ENCODE results near the gene BCAN.
A peak's percentile ranks its signal among the peaks of the same experiment; 100 is the strongest.

BCAN gene

DNA sequence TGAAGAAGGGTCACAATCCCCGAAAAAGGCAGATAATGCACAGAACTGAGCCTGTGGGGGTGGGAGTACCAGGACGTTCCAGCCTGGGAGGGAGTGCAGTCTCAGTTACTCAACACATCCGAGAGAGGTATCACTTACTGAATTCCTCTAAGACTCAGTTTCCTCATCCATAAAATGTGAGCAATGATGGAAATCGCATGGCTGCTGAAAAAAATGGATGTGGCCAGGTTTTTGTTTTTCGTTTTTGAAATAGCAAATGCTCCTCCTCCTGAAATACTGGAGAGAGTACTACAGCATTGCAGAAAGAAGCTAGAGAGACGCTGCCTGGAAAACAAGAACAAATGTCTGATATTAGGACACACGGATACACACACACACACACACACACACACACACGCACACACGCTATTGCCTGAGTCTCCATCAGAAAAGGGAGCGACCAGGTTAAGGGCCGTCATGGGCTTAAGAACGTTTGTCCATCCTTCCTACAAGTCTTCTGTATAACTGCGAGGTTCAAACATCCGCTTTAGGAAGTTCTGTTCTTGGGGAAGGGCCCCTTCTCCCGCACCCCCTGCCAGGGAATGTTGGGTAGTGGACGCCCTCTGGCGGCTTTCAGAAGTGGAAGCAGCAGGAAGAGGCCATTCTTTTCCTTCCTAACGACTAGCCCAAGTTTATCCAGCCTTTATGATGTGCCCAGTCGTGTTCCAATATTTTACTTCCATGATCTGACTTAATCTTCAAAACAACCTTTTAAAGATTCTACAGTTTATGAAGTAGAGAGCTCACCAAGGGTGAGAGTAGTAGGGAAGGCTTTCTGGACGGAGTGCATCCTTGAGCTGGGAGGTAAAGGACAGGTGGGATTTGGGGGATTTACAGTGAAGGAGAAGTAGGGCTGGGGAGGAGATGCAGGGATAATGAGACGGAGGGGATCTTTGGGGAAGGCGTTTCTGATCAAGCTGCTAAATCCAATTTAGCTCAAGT, 36.0 kb downstream of the BCAN start:
- DNase-seq (ENCODE audit: low read depth): no peak

DNA sequence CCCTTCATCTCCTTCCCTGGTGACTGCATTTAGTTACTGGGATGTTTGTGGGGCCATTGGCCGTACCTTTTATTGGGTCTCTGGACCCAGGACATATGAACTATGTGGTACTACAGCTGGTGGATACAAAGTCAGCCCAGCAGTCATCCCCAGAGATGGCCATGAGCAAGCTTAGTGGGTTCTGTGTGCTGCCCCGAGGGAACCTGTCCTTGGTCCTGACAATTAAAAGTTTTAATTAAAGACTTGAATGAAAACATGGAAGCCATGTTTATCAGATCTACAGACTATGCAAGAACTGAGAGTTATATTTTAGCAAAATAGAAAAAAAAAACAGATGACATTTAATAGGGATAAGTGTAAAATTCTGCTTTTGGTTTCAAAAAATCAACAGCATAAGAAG, 38.1 kb downstream of the BCAN start:
- no peak for DNase-seq (ENCODE audit: low read depth)

DNA sequence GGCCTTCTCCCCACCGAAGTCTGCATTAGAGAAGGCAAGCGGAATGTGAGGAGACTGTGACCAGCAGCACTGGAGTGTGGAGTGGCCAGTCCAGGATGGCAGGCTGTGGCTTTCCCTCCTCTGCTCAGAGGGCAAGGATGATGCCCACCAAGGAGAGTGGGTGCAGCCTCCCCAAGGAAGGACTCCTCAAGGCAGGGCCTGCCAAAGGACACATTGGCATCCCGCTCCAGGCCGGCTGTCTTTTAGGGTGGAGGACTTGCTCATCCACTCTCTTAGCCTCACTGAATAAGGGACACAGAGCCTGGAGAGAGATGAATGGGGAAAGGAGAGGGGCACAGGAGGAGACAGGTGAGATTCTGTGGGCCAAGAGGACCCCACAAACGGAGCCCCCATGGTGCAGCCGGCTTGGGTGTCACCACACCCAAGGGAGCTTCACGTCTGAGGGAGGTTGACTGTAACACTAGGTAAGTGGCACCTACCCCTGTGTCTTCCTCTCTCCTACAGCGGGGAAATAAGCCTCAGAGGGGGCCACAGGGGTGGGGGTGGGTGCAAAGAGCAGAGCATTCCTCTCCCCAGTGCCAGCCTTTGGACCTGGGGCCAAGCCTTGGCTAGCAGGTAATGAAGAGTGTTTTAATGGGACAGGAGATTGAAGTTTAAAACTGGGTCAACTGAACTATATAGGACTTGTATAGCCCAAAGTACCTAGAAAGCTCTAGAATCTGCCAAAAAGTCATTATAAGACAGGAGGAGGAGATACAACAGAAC, 39.5 kb downstream of the BCAN start:
- no peak for DNase-seq (ENCODE audit: low read depth)

DNA sequence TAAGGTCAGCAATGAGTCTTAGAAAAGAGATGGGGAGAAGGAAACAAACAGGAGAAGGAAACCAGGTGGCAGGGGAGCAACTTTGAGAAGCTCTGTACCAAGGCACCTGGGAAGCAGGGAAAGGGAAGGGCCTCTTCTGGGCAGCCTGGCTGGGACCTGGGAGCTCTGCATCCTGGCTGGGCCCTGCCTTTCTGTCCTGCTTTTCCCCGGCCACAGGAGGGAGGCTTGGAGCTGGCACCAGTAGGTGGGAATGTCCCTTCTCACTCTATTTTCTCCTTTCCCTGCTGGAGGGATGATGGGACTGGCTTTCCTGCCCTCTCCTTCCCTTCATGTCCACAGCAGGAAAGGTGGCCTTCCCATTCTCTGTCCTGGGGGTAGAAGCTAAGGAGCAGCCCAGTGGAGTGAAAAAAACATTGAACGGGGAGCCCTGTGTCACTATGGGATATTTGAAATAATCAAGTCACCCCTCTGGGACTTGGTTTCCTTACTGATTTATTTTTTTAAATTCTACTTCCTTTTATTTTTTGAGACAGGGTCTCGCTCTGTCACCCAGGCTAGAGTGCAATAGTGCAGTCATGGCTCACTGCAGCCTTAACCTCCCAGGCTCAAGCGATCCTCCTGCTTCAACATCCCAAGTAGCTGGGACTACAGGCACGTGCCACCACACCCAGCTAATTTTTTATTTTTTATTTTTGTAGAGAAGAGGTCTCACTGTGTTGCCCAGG, 40.4 kb downstream of the BCAN start:
- no peak for DNase-seq (ENCODE audit: low read depth)

DNA sequence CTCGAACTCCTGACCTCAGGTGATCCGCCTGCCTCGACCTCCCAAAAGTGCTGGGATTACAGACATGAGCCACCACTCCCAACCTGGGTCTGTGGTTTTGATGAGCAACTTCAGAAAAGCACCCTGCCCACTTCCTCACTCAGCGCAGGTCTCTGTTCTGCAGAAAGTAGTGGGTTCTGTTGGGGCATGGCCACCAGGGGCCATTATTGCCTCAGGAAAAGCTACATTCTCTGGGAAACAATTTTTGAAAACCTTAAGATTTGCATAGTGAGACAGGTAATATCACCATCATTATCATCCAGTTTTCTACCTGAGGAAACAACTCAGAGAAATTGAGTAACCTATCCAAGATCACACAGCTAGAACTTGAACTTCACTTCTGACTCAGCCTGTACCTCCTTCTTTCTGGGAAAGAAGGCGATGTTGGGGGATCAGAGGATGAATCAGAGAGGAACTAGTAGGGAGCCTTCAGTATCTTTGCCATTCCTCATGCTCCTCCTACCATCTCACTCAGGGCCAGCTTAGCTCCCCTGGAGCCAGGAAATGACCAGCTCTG, 42.4 kb downstream of the BCAN start:
- DNase-seq (ENCODE audit: low read depth): no peak

DNA sequence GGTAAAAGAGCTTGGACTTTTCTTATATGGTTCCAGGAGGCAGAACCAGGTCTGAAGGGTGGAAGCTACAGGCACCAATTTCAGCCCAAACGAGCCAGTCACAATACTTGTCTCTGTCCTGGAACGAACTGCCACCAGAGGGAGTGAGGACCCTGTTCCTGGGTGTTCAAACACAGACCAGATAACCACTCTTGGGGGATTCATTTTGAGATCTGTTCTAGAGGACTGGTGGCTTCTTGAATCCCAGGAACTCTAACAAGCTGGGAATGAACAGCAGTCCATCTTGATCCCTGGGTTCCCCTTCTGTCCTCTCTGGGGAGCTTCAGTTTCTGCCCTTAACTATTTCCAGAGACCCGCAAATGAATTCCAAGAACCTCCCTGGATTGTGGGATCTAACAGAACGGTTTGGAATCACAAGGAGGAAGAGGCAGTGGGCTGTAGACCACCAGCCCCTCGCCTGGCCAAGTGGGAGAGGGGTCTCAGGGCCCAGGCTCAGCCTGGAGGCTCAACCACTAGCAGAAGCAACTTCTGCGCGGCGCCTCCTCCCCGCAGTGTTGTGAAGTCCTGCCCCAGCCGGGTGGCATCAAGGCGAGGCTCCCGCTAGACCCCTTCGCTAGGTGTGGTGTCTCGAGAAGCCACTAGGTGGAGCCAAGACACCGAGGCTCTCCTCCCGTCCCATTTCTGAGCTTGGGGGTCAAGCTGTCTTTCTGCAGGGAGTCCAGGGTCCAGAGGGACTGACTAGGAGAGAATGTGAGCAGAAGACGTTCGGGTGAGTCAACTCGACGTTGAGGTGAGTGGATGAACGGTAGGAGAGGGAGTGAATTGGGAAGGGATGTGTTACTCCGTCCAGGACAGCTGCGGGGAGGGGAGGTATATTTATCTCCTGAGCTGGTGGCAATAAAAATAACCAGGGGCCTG, 47.4 kb downstream of the BCAN start:
- DNase-seq (ENCODE audit: low read depth): peak; percentile 68

DNA sequence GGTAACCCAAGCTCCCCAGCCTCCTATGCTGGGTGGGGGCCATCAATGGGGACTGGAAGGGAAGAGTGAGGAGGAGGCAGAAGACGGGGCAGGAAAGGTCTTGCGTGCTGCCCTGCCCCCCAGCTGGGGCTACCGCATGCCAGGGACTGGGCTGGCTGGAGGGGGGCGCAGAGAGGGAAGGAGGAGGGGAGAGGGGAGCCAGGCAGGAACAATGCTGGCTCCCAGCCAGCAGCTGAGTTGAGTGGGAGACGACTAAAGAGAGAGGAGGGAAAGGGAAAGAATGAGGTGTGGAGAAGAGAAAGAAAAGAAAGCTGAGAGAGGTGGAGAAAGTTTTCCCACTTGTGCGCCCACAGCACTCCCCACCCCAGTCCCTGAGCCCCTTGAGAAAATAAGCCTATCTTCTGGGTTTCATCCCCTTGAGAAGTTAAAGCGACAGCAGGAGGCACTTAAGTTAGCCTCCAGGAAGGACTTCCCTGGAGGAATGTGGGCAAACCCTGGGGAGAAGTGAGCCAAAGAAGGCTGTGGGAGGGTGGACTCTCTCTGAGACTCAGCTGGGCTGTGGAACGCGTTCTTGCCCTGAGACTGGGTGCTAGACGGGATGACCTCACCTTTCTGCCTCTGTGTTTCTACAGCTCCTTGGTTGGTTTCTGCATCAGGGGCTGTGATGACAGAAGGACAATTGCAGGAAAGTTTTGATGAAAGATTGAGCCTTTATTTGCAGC, 48.2 kb downstream of the BCAN start:
- no peak for DNase-seq (ENCODE audit: low read depth)

DNA sequence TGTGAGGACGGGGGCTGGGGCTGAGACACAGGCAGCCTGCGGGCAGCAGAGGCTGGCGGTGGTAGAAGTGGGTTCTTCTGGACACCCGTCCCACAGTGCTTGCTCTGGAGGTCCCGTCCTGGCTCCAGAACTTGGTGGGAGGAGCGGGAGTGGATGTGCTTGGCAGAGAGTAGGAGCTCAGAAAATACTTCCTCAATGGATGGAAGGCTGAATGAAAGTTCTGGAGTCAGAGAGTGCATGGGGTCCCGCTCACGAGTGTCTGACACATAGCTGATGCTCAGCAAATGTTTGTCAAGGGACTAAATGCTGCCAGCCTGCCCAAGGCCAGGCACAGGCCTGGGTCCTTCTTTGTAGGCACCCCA, 48.7 kb downstream of the BCAN start:
- DNase-seq (ENCODE audit: low read depth): no peak

DNA sequence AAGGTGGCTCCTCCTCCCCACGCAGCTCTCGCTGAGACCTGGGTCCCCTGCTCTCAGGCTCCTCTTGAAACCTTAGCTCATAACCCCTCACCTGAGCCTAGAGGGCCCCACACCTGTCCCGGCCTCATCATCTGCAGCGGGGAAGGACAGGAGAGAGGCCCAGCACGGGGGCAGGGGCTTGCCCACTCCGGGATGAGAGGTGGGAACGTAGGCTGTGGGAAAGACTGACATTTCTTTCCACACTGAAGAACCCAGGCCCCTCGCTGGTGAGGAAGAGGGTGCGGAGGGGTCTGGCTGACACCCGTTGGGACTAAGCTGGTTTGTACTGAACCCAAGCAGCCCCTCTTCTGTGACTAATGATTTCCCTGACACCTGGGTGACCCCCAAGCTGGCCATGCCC, 49.3 kb downstream of the BCAN start:
- DNase-seq (ENCODE audit: low read depth): no peak

DNA sequence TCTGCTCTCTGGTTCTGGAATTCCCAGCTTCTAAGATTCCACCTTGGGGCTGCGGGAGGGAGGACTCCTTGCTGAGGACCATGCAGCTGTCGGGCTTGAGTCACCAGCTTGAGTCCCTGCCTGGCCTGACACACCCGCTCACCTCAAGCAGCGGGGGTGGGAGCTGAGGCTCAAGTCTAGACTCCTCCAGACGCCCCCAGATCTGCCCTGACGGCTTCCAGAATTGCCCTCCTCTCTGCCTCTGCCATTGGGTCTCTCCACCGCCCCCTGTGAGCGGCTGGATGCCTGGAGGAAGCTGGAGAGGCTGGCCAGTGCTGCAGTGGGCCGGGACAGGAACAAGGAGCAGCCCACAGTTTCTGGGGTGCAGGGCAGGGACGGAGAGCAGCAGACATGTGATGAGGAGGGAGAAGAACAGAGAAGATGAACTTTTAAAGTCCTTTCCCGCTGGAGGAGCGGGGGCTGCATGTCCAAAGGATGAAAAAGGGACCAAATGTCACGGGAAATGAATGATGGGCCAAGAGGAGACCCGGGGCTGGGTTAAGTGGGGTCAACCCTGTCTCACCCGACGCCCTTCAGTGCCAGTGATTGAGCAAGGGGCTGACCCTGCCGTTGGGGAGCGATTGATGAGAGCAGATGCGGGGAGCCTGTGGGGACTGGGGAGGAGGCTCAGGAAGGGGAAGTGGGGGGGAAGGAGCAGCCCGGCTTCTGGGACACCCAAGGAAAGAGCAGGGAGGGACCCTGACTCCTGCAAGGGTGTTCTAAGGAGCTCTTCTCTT, 49.9 kb downstream of the BCAN start:
- no peak for DNase-seq (ENCODE audit: low read depth)

DNA sequence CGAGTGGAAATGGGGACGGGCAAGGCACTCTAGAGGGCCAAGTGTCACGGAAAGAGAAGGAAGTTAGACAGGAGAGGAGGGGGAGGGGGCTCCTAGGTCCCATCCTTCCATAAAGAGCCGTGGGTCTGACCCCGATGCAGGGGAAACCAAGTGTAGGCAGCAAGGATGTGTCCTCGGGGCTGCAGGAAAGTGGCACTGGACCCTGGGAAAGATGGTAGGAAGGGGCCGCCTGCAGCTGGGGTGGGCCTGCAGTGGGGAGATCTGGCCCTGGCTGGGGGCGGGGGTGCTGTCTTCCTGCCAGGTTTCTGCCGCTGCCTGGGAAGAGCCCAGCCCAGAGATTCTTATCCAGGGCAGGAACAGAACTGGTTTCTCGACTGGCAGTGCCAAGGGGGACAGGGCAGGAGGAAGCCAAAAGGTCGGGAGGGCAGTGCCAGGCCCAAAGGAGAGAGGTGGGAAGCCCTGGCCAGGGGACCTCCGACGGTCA, 50.6 kb downstream of the BCAN start:
- no peak for DNase-seq (ENCODE audit: low read depth)

DNA sequence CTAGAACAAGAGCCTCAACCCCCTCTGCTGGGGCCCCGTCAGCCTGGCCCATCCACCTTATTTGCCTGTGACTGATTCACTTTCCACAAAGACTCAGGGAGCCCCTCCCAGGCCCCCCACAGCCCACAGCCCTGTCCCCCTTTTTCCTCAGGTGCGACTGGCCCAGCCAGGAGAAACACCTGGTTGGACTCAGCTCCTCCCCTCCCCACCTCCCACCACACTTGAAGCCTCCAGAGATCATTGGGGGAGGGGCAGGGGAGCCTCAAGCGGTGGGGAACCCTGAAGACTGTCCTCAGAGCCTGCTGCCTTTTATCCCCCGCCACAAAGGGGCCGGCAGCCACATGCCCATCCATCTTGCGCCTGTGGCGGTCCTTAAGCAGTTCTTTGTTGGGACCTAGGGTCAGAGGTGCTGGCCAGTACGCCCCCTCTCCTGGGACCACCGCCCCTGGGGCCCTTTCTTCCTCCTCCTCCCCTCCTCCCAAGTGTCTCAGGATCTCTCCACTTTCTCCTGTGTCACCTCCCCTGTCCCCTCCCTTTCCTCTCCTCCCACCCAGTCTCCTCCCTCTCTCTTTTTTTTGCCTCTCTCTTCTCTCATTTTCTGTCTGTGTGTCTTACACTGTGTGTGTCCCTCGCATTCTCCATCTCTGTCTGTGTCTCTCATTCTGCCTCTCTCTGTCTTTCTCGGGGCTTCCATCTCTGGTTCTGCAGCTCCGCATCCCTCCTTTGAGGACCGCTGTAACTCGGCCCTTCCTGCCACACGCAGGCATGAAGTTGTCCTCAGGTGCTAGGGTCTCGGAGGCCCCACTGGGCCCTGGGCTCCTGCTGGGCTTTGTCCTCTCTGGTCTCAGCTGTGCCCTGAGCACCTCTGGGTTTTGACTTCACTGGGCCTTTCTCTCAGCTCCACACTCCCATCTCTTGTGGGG, 51.3 kb downstream of the BCAN start:
- DNase-seq (ENCODE audit: low read depth): no peak

DNA sequence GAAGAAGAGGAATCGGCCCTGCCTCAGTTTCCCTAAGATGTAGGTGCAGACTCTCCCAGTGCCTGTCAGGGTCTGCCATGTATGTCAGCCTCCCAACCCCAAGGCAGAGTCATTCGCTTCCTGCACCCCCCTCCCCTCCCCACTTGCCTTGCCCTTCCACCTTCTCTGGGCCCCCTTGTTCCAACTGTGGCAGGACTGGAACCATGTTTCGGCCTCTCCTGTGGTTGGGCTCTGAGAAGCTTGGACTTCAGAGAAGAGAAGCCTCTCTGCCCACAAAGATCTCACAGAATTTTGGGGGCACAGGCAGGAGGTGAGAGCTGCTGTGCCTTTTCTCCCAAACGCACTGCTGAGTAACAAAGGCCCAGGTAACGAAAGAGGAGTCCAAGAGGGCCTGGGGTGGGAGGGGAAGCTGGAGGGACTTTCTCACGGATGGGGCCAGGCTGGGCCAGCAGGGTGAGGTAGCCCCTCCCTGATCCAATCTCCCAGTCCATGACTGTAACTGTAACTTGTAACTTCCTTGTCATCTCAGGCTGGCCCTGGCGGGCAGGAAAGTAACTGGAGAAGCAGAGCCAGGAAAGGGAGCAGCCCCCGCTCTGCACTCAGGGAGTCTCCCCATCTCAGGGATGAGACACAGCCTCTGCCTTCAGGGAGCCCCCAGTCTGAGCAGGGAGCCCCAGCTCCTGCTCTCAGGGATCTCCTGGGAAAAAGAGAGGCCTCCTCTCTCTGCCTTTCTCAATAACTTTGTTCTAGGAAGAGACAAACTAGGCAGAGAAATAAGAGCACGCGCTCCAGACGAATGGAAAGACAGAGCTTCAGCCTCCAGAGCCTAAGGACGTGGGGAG, 52.2 kb downstream of the BCAN start:
- no peak for DNase-seq (ENCODE audit: low read depth)

DNA sequence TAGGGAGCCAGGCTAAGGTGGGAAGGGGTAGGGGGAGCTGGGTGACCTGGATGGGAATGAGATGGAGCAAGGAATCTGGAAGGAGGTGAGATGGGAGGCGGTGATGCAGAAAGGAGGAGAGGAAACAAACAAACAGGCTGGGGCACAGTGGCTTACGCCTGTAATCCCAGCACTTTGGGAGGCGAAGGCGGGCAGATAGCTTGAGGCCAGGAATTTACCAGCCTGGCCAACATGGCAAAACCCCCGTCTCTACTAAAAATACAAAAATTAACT, 52.7 kb downstream of the BCAN start:
- DNase-seq (ENCODE audit: low read depth): no peak

DNA sequence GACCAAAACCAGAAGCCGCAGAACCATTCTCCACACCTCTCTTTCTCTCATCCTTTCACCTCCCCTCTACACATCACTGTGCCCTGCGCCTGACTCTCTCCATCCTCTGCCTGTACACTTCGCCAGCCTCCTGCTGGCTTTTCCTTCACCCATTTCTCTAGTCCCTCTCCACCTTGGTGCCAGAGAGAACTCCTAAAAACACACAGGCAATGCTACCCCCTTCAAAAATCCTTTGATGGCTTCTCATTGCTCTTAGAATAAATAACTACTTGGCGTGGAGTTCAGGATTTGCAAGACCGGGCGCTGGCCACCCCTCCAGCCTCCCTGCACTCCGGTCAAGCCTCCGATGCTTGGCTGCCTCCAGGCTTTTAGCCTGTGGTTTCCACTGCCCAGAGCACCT, 54.8 kb downstream of the BCAN start:
- no peak for DNase-seq (ENCODE audit: low read depth)

DNA sequence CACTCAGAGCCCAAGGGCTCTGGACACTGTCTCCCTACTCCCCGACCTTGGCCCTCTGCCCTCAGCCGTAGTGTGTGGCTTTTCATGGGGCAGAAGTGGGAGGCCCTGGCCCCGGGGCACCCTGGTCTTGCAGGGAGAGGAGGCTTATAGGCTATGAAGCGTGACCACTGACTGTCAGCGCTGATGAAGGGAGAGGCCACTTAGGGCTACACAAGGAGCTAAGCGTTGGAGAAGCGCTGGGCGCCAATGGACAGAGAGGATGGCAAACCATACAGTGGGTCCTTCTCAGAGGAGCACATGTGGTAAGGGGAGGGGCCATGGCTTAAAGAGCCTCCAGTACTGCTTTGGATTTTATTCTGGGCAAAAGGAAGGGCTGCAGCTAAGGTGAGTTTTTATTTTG, 55.6 kb downstream of the BCAN start:
- no peak for DNase-seq (ENCODE audit: low read depth)

DNA sequence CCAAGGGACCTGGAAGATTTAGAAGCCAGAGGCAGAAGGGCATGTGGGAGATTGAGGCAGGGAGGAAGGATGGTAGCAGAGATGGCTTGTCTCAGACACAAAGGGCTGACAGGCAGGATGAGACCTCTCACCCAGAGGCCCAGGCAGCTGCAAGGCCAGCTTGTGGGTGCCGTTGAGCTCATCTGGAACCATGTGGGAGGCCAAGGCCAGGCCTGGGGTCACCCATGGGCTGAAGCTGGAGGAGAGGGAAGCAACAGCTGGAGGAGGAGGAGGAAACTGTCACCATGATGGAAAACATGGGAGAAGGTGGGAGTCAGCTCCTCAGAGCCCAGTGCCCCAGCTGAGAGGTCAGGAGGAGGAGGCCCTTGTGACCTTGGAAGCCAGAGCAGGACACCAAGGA, 57.1 kb downstream of the BCAN start:
- no peak for DNase-seq (ENCODE audit: low read depth)

All from activated T-cell treated with anti-CD3 and anti-CD28 coated beads for 24 hours (primary cell).